ENCODE results near the gene OR4X1.
"Not testable (repeated sequence)": the region's sequence is repeated elsewhere in the genome, so short reads cannot be mapped to it uniquely, and the experiment has no call there.

OR4X1 gene, protein sequence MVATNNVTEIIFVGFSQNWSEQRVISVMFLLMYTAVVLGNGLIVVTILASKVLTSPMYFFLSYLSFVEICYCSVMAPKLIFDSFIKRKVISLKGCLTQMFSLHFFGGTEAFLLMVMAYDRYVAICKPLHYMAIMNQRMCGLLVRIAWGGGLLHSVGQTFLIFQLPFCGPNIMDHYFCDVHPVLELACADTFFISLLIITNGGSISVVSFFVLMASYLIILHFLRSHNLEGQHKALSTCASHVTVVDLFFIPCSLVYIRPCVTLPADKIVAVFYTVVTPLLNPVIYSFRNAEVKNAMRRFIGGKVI

DNA sequence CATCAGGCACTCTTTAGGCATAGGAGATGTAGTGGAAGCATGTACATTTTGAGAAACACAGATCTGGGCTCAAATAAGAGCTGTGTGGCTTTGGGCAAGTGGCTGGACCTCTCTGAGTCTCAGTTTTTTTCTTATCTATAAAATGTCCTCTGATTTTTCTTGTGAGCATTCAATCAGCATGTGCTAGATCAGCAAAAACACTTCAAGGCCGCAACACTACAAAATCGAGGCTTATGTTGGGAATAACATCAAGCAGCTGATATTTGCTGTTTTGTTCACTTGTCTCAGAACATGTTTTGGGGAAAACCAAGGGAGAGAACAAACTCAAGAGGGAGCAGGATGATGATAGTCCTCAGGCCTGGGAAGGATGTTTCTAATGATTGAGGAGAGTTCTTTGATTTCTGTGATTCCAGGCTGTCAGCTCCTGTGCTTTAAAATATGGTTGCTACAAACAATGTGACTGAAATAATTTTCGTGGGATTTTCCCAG lies at the start of gene OR4X1:
Gene OR4X1, plus strand, starts transcription at position 439 of the 489 bp plus-strand sequence. Its CDS starts 0 bp downstream, at position 439.
- no peak for DNase-seq (ENCODE audit: low read depth in 2 of 2)

DNA sequence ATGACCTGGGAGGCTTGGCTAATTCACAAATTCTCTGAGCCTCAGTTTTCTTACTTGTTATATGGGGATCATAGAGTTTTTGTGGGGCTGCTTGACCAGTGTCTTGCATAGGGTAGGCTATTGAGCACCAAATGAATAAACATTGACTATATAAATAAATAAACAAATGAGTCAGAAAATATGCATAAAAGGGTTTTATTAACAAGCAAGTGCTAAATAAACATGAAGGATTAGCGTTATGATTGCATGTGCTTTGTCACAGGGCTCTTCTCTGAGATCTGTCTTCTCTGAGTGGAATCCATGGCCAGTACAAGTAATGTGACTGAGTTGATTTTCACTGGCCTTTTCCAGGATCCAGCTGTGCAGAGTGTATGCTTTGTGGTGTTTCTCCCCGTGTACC lies 47.2 kb upstream of the OR4X1 start, which contains the start of gene OR4B1:
Gene OR4B1, plus strand, starts transcription at position 301 of the 400 bp plus-strand sequence. Its CDS starts 0 bp downstream, at position 301.
- no peak for DNase-seq (ENCODE audit: low read depth in 2 of 2)

DNA sequence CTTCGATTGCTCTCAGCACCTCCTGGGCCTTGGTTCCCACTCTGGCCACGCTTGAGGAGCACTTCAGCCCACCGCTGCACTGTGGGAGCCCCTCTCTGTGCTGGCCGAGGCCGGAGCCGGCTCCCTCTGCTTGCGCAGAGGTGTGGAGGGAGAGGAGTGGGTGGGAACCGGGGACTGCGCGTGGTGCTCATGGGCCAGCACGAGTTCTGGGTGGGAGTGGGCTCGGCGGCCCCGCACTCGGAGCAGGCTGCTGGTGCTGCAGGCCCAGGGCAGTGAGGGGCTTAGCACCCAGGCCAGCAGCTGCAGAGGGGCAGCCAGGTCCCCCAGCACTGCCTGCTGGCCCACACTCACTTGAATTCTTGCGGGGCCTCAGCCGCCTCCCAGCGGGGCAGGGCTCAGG lies 34.9 kb upstream of the OR4X1 start:
- no peak for DNase-seq (ENCODE audit: low read depth in 2 of 2)

DNA sequence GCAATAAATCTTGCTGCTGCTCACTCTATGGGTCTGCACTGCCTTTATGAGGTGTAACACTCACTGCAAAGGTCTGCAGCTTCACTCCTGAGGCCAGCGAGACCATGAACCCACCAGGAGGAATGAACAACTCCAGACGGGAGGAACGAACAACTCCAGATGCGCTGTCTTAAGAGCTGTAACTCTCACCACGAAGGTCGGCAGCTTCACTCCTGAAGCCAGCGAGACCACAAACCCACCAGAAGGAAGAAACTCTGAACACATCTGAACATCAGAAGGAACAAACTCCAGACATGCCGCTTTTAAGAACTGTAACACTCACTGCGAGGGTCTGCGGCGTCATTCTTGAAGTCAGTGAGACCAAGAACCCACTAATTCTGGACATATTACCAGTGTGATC lies 33.6 kb upstream of the OR4X1 start:
- not testable (repeated sequence) for DNase-seq (ENCODE audit: low read depth in 2 of 2)

DNA sequence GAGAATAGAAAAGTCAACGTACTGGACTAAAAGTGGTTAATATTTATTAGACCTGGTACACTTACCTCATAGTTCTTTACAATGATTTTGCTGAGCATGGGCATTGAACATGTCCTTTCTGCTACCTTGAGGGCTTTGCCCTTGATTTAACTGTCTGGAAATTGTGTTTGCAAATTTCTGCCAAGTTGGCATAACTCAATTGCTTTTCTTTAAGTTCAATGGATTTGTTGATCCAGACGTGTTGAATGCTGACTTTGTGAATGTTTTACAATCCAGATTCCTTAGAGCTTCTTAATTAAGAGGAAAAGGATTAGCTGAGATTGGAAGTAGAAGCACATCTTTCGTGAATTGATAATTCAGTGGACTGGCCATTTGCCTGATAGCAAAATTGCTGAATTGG lies 25.9 kb upstream of the OR4X1 start:
- DNase-seq (ENCODE audit: low read depth in 2 of 2), result no peak

DNA sequence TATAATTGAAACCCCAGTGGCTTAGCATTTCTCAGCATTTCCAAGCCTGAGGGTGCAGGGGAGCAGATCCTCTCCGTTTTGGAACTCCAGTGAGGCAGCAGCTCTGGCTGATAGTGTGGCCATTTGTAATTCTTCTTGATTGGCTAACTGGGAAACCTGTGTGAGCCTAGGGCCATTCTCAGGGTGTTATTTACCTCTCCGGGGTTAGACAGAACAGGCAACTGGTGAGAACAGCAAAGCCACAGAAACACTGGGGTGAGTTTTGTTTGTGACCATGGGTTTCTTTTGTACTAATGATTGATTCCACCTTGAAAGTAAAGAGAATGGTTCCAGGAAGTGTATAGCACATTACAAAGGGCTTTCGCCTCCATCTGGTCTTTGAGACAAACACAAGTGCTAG lies 21.2 kb upstream of the OR4X1 start:
- no peak for DNase-seq (ENCODE audit: low read depth in 2 of 2)

DNA sequence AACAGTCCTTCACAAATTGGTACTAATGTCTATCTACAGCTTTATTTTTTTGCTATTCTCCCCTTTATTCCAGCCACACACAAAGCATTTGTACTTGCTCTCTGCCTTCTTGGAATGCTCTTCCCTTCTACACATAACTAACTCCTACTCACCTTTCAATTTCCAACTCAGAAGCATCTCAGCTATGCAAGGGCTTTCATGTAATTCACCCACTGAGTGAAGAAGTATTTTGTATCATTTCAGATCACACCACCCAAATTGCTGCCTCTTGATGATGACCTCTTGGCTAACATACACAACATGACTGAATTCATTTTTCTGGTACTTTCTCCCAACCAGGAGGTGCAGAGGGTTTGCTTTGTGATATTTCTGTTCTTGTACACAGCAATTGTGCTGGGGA lies 18.9 kb upstream of the OR4X1 start, which contains the start of gene OR4X2:
Gene OR4X2, plus strand, starts transcription at position 301 of the 400 bp plus-strand sequence. Its CDS starts 0 bp downstream, at position 301.
- no peak for DNase-seq (ENCODE audit: low read depth in 2 of 2)

DNA sequence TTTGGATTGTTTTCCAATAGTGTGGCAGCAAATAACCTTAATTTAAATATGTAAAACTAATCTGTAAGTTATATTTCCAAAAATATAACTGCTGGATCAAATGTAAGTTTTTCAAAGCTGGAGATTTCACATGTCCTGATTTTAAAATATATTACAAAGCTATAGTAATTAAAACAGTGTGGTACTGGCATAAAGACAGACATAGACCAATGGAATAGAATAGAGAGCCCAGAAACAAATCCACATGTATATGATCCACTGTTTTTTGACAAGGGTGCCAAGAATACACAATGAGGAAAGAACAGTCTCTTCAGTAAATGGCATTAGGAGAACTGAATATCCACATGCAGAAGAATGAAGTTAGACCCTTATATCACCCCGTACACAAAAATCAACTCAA lies 14.8 kb upstream of the OR4X1 start:
- DNase-seq (ENCODE audit: low read depth in 2 of 2), result no peak

DNA sequence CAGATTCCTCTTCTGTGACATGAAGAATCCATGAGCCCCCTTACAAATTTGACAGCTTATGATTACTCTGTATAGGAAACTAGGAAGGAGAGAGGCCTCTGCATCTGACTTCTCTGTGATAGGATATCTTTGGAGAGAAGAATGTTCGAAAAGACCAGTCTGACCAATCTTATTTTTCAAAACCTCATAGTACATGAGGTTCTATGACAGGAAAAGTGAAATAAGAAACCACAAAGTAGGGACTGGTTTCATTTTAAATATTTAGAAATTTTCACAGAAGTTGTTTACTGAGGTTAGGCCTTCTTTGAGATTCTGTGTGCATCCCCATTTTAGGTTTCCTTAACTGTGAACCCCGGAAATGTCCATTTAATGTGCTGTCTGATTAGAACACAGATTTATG lies 2.1 kb upstream of the OR4X1 start:
- DNase-seq (ENCODE audit: low read depth in 2 of 2), result no peak

DNA sequence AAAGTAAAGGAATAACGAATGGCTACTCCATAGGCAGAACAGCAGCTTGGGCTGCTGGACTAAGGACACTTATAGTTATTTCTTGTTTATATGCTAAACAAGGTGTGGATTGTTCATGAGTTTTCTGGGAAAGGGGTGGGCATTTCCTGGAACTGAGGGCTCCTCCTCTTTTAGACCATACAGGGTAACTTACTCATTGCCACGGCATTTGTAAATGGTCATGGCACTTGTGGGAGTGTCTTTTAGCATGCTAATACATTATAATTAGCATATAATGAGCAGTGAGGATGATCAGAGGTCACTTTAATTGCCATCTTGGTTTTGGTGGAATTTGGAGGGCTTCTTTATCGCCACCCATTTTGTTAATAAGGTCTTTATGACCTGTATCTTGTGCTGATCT lies 7.0 kb downstream of the OR4X1 start:
- no peak for DNase-seq (ENCODE audit: low read depth in 2 of 2)

DNA sequence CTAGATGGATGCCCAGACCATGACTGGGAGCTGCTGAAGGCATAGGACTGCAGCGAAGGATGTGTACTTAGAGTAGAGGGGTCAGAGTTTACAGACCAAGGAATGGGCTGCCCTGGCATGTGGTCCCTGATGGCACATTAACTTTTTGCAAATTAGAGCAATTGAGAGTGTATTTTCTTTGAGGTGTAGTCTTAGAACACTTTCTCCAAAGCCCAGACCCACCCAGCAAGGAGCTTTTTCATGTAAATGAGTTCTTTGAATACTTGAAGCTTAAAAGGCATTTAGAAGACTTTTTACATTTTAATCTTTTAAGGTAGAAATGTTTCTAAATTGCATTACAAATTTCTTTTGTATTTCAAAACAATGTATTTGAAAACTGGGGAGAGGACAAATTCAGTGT lies 8.9 kb downstream of the OR4X1 start:
- DNase-seq (ENCODE audit: low read depth in 2 of 2), result no peak

DNA sequence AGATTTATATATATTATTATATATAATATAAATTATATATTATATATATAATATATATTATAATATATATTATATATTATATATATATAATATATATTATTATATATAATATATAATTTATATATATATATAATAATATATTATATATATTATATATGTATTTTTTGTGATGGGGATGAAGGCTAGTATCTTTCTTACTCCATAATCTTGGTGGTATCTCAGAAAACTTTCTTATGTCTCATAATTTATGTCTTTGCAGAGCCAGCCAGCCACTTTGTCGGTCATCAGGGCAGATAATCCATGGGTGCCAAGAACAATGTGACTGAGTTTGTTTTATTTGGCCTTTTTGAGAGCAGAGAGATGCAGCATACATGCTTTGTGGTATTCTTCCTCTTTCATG lies 42.3 kb downstream of the OR4X1 start, which contains the start of gene OR4S1:
Gene OR4S1, plus strand, starts transcription at position 301 of the 400 bp plus-strand sequence. Its CDS starts 0 bp downstream, at position 301.
- no peak for DNase-seq (ENCODE audit: low read depth in 2 of 2)

DNA sequence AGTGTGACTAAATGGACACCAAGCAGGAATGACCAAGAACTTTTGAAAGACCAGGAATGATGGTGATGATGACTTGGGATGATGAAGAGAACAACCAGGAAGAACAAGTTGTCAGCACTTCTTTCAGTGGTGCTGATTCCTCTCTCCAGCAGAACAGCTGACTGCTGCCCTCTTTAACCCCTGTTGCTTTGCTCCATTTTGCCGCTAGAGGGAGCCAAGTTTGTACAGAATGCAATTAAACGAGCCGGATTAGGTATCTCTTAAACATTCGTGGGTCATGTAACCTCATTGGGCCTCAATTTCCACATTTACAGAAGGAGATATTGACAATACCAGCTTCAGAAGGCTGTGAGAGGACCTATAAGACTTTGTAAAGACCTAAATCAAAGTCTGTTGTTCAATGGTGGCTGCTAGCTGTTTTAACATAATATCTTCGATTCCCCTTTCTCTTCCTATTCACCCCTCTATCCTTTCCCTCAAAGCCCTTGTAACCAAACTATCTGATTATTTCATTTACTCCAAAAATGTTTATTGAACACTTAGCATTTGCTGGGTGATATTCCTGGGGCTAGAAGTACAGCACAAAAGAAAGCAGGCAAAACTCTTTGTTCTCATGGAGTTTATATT lies 44.2 kb downstream of the OR4X1 start:
- peak; percentile 41 to 66 for DNase-seq (ENCODE audit: low read depth in 2 of 2)

DNA sequence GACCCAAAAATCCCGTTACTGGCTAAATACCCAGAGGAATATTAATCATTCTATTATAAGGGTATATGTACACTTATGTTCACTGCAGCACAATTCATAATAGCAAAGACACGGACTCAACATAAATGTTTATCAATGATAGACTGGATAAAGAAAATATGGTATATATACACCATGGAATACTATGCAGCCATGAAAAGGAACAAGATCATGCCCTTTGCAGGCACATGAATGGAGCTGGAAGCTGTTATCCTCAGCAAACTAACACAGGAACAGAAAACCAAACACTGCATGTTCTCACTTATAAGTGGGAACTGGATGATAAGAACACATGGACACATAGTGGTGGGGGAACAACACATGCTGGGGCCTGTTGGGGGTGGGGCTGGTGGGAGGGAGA lies 49.9 kb downstream of the OR4X1 start:
- DNase-seq (ENCODE audit: low read depth in 2 of 2), result not testable (repeated sequence)
